GM18520 (cell line): Measurements from ENCODE around the gene SLC24A3.

Source experiments
- ATAC-seq: cut with Tn5 transposase; IDR thresholded peaks from one replicate; pipeline ENCODE4 v1.9.1; 2021; ENCODE audit not compliant: unreplicated experiment

Gene SLC24A3

DNA sequence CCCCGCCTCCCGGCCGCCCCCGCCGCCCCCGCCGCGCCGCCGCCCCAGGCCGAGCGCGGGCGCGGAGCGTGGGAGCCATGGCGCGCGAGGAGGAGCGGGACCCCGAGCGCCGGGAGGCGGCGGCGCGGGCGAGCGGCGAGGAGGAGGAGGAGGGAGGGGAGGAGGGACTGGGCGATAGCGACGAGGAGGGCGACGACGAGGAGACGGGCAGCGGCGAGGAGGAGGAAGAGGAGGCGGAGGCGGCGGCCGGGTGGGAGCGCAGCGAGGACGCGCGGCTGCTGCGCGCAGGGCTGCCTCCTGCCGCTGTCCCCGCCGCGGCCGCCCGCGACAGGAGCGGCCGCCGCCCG, at the start of gene SLC24A3:
TSS of gene SLC24A3 (plus strand) at position 174 of the 347 bp plus-strand sequence.
- ATAC-seq = no peak

DNA sequence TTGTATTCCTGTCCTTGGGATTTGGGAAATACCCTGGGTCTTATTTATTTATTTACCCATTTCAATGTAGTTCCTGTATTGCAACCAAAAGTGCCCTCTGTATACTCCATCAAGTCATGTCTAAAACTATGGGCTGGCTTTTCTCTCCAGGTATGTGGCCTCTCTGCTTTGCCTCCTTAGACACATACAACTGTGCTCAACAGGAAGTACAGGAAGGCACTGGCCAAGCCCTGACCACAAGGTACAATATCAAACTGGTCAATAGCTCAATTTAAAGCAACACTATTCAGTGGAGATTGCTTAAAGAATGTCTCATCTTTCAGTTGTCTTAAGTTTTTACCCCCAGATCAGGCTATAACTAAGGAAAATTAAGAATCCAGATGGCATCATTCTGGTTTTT, 42.3 kb upstream of the SLC24A3 start:
- no peak for ATAC-seq

DNA sequence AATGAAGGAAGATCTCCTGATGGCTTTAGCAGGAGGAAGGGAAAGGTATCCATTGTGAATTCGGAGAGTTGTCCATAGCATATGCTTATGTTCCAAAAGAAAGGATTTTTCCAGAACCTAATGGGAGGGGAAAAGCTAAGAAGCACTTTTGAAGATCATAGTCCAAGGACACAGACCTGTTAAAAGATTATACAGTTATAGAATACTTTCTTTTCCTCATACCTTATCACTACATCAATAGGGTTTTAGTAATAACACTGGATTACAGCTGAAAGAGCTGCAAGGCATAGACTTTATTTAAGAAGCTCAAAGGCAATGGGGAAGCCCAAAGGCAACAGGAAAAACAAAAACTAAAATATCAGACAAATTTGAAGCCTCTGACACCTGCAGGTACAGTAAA, 39.8 kb upstream of the SLC24A3 start:
- ATAC-seq = no peak

DNA sequence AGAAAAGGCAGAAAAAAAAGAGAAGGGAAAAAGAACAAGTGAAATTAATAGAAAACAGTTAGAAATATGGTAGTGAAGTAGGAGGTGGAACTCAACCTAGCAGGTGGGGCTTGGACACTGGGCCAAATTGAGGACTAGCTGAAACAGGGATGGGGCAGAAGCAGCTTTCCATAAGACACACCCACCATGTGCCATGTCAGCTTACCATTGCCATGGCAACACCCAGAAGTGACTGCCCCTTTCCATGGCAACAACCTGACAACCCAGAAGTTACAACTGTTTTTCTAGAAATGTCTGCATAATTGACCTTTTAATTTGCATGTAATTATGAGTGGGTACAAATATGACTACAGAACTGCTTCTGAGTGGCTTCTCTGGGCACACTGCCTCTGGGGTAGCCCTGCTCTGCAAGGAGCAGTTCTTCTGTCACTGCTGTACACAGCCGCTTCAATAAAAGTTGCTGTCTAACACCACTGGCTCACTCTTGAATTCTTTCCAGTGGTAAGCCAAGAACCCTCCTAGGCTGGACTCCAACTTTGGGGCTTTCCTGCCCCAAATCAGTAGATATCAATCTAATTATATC, 35.9 kb upstream of the SLC24A3 start:
- no peak for ATAC-seq

DNA sequence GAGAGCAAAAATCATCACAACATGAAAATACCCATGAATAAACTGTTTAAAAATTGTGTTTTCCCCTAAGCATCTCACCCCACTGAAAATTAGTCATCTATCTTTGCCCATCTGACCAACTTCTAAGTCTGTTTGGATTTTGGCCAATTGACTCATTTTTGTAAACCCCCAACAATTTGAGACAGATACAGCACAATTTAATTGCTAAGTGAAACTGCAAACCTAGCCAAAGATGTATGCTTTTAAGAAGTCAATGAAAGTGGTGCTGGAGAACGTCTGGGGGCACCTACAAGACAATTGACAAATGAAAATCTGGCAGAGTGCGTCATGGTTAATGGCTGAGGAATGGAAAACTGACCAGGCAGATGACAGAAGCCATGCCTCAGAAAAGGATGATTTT, 30.9 kb upstream of the SLC24A3 start:
- ATAC-seq = no peak

DNA sequence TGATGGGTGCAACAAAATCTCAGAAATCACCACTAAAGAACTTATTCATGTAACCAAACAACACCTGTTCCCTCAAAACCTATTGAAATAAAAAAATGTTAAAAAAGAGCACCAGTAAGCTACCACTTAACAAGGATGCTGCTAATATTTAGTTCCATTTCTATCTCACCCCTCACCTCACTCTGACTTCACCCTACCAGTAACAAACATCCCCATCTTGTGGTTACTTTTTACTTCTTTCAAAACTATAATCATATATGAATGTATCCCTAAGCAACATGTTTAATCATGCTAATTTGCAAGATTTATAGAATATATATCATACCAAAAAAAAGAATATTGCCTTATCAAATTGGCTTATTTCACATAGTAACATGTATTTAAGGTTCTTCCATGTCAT, 27.4 kb upstream of the SLC24A3 start:
- no peak for ATAC-seq

DNA sequence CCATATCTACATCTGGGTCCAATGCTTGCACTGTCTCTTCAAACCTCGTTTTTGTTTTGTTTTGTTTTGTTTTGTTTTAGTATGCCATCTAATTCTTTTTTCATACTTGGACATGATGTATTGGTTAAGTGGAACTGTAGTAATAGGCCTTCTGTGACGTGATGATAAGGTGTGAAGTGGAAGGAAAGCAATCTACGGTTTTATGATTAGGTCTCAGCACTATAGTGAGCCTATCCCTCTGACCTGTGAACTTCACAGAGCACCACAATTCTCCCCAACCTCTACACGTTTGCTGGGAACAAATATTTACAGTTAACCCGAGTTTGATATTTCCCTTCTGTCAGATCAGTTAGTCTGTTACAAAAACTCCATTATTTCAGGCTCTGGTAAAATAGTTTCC, 19.1 kb upstream of the SLC24A3 start:
- no peak for ATAC-seq

DNA sequence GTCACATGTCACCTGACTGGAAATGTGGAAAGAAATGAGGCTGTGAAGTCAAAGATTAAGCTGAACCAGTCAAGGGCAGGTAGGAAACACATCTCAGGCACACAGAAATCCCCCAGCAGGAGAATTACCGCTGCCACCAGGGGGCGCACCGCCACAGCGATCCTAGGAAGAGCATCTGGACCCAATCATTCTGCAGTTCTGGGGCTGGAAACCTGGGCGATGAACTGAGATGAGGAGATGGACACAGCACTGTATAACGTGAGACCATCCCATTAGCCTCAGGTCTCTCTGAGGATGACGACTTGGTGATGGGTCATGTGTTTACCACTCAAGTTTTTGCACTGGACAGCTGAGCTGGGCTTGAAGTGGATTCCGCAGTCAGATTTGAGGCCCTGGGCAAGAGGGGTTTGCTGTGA, 6.5 kb upstream of the SLC24A3 start:
- ATAC-seq = no peak

DNA sequence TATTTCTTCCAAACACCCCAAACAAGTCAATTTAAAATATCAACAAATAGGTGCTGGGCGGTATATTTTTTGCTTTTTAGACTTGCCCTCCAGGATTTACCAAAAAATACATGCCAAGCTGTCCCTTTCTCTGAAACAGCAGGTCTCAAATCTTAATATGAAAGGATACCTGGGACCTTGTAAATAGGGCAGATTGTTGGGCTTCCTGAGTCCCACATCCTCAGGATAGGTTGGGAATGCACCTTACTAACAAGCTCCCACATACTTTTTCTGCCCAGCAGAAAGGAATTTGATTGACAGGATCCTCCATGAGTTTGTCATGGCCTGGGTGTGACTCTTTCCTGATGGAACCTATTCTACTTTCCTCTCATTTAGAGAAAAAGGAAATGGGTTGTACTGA, 4.9 kb upstream of the SLC24A3 start:
- no peak for ATAC-seq

DNA sequence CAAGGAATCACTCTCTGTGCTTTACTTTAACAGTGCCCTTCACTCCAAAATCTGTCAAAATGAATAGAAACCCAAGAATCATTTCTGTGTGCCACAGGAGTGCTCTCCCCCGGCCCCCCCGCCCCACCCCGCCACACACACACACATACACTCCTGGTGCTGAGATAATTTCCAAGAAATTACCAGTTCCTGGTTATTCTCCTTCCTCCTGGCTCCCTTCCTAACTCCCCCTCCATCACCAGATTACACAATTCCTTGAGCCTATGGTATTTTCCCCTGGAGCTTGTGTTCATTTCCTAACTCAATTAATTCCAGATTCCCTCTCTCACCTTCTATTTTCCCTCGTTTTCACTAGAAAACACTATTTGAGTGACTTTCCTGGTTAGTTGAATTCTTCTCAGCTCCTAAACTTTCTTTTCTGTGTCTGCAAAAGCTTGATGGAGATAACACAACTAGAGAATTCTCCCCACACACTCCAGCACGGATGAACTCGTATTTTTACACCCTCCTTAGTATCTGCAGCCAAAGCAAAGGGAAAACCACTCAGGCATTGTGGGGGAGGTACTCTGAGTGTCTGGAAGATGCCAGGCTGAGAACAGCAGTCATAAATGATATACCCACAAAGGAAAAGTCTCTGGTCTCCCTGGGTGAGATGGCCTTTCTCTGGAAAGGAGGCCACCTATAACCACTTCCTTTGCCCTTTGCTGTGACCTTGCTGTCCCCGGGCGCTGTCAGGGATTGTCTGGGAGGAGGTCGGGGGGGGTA, 1.9 kb upstream of the SLC24A3 start:
- ATAC-seq = no peak

DNA sequence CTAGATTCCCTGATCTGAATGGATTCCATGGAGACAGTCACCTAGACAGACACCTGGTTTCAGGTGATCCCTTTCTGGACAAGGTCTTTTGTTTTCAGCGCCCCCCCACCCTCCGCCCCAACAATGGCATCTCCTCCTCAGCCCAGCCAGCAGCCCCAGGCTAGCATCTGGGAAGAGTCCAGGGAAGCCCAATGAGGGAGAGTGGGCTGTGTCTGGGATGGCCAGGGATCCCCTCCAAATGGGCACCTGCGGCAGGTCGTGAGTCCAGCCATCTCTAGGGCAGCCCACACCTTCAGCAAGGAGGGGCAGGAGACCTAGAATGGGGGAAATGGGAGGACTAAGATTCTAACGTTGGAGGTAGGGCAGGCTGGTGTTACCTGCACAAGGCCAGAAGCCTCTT, 1.2 kb upstream of the SLC24A3 start:
- ATAC-seq = no peak

DNA sequence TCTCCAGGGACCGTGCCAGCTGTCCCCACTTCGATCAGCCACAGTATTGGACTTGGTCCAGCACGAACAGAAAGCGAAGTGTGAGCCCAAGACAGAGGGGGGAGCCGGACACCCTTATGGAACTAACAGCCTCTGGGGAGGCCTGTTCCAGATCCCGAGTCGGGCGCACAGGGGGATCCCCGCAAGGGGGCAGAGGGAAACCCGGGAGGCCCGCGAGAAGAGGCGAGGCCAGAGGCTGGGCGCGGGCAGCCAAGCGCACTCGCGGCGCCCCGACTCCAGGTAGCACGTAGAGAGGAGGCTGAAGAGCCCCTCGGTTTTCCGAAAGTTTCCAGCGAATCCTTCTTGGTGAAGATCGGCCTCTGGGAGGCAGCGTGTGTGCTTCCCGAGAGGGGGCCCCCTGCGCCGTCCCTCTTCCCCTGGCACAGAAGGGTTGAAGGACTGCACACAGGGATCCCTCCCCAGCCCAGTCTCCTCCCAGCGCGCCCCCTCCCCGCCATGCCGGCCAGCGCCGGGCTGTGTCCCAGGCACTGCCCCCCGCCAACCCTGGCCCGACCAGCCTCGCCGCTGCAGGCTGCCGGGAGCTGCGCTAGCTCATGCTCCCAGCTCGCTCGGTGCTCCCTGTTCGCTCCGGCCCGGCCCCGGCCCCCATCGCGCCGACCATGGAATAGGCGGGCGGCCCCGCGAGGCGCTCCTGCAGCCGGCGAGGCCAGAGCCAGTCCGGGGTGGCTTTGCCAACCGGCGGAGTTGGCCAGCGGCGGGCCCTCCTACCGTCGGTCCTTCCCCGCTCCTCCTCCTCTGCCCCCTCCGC, 577 bp upstream of the SLC24A3 start:
- no peak for ATAC-seq

DNA sequence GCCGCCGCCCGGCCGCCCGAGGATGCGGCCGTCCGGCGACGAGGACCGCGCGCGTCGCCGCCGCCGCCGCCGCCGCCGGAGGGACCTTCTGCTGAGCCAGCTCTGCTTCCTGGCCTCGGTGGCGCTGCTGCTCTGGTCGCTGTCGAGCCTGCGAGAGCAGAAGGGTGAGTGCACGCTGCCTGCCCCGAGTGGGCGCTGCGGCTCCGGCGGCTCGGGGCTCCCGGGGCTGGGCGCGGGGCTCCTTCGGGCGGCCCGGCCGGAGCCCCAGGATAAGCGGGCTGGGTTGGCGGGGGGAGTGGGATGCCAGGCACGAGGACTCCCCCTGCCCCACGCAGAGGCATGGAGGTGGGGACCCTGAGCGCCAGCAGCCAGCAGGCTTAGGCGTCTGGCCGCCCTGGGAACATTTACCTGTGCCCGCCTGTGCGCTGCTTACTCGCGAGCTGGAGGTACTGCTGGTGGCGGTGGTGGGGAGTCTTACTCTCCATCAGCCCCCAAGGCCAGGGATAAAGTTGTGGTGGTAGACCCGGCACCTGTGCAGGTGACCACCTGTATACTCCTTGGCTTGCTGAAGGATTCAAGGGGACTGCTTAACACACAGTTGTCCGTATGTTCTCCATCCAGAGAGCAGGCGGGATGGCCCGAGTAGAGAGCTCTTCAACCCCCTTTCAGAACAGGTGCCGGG, 520 bp downstream of the SLC24A3 start:
- no peak for ATAC-seq

DNA sequence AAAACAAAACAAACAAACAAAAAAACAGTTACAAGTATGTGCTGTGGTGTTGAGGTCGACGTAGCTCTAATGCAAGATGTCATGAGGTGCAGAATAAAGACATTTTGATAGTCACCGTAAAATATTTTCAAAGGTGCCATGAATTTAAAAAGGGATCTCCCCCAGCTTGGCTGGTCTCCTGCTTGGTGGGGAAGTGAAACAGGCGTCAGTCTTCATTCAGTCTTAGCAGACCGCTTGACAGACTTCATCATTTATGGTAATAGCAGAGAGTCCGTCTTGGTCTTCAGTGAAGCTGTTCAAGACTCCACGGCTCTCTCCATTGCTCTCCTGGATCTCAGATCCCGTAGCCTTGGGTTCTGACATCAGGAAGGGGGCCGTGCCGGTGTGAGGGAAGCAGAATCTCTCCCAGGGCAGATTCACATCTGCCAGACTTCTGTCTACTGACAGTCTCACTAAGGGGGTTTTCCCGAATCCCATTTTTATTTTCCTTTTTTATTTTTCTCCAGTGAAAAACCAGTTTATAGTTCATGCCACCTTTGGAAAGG, 1.6 kb downstream of the SLC24A3 start:
- no peak for ATAC-seq

DNA sequence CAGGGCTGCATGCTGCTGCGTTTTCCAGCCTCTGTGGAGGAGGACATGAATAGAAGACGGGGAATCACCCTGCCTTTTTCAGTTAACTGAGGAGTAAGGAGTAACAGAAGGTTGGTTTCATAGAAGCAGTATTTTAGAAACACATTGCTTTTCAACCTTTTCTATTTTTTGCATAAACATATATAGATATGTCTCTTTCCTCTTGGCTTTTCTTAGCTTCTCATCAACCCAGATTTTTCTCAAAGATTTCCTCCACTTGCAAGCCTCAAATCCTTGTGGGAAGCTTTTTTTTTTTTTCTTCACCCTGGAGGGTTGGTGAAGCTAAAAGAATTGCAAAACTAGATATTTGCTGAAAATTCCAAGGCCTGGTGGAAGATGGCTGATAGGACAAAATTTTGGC, 6.0 kb downstream of the SLC24A3 start:
- no peak for ATAC-seq

DNA sequence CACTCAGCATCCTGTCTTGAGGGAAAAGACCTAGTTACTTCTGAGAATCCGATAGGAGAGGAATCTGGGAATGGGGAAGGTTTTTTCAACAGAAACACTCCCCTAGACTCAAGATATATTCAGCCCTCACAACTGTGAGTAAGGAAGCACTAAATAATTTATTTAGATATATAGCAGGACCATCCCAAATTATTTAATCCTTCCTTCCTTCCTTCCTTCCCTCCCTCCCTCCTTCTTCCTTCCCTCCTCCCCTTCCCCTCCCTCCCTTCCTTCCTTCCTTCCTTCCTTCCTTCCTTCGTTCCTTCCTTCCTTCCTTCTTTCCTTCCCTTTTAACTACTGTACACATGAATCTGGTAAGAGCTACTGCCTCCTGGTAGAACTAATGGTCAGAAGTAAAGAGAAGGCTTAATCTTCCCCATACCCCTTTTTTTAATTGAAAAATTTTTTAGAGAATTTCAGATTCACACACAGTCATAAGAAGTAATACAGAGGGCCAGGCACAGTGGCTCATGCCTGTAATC, 10.1 kb downstream of the SLC24A3 start:
- no peak for ATAC-seq

DNA sequence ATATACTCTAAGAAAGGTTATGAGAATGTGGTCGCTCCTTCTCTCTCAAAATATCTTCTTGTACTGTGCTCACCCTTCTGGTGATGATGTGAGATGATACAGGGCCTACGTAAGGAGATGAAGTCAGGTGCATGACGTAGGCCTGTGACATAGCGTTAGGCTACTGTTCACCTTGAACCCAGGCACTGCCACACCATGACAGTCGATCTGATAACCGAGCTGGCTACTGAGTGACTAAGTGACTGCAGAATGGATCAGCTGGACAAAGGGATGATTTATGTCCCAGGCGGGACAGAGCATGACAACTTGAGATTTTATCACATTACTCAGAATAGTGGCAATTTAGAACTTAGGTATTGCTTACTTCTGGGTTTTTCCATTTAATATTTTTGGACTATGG, 11.2 kb downstream of the SLC24A3 start:
- no peak for ATAC-seq

DNA sequence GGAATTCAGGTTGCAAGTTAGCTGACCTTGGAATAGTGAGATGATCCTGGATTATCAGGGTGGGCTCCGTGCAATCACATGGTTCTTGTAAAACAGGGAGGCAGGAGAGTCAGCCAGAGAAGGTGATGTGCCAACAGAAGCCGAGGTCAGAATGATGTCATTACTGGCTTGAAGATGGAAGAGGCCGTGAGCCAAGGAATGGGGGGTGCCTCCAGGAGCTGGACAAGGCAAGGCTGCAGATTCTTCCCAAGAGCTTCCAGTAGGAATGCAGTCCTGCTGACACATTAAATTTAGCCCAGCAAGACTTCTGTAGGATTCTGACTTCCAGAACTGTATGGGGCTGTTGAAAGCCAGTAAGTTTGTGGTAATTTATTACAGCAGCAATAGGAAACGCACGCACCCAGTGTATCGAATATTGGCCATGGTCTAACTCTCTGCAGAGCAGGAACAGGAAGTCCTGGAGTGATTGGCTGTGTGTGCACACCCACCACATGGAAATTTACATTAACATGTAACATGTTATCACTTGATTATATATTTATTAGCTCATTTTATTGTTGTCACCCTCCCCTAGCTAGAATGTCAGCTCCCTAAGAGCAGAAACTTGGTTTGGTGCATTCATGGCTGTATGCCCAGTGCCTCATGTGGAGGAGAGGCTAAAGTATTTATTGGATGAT, 19.1 kb downstream of the SLC24A3 start:
- ATAC-seq = no peak

DNA sequence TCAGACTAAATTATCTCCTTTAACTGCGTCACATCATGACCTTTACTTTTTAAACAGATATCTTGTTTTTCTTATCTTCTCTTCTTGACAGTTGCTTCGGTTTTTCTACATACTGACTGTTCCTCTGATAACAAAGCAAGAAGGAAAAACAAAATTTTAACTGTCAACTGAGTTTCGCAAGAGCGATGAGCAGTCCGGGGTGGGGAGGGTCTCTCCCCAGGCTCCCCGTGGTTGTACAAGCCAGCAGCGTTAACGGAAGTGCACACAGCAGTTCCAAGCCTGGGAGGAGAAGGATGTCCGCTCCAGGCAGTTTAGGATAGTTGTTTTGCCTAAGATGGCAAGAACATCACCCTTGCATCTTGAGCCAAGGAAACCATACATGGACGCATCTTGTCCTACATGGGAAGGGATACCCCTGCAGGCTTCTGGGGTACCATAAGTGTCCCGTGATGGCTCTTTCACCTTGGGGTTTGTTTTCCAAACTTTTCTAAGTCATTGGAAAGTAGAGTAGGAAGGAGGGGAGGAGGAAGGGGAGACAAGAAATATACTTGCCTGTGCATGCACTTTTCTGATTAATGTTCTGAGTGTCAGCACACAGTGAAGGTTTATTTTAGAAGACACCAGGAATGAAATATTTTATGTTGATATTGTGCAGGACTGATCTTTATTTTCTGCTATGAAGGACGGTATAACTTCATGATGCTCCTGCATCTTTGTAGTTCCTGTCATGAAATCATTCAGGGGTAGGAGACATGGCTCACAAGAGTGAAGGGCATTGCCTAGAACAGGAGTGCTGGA, 20.8 kb downstream of the SLC24A3 start:
- no peak for ATAC-seq
